ENCODE measurements around the gene KLF15. TPM values are rescaled to one million over a fixed set of nuclear protein-coding genes. Genes with fewer than 3 reads are reported as not detected.

Gene KLF15
- total RNA-seq, 1 experiment from 2014 or later = 3.3 TPM

DNA sequence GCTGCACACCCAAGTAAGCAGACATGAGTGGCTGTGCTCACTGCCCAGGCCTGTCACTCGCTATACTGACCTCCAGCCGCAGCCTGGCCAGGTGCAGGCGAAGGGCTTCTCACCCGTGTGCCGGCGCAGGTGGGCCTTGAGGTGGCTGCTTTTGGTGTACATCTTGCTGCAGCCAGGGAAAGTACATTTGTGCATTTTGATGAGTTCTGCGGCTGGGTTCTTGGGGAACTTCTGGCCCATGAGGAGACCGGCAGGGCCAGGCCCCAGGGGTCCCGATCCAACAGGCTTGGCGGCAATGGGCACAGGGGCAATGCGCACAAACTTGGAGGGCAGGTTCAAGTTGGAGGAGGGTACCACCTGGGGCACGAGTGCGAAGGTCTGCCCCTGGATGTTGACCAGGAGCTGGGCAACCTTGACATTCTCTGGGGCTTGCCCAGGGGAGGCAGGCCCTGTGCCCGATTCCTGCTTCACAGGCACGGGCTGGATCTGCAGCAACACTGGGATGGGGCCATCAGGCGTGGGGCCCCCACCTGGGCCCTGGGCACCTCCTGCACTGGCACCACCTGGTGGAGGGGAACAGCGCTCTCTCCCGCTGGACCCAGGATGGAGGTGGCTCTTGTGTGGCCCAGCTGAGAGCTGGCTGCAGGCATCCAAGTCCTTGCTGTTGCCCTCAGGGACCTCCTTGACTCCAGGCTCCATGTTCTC lies 5.3 kb downstream of the KLF15 start:
- DNase-seq (ENCODE audit: low read depth, low spot score) (no peak), ATAC-seq (no peak)
- Histone ChIP-seq H2AFZ (ENCODE audit: low read depth, low read length, poor library complexity, severe bottlenecking) (no peak overlapping the region), H3K4me3 (replicated peaks in 1 of 2; ENCODE audit: low read depth in 1 of 2, low read length in 2 of 2) (no peak overlapping the region), H3K36me3 (ENCODE audit: control insufficient read depth in 1 of 2, insufficient read depth in 2 of 2, low read length in 2 of 2) (no peaks in the 10 kb centered on the region), H3K9me2 (ENCODE audit: insufficient read depth) (no peaks in the 10 kb centered on the region), H3K79me2 (ENCODE audit: insufficient read depth, low read length) (no peaks in the 10 kb centered on the region), H3K4me1 (ENCODE audit: control insufficient read depth in 1 of 2, insufficient read depth in 2 of 2, low read length in 2 of 2) (peaks cover 5 to 18% of the 10 kb centered on the region in 2 experiments; a peak in 3 of 4 replicates), H3K27ac (ENCODE audit: low read depth, low read length) (no peak overlapping the region), H3K9ac (ENCODE audit: low read length) (no peak overlapping the region), H3K4me2 (ENCODE audit: low read length) (no peak overlapping the region), H4K20me1 (ENCODE audit: insufficient read depth) (no peaks in the 10 kb centered on the region), H3K27me3 (ENCODE audit: insufficient read depth, low read length) (no peaks in the 10 kb centered on the region), H3K9me3 (ENCODE audit: control insufficient read depth in 1 of 2, insufficient read depth in 1 of 2, low read depth in 1 of 2, low read length in 2 of 2) (no peaks in the 10 kb centered on the region)
- POLR2A ChIA-PET = no interaction called here
- CTCF ChIA-PET = no interaction called here
- RAD21 ChIA-PET (ENCODE audit: low non-redundant PET in 1 of 2, low total read pairs in 2 of 2, uncharacterized antibody in 2 of 2, unreplicated experiment in 2 of 2) = no interaction called here
- no peak for TF ChIP-seq SIN3A (IDR thresholded peaks at IDR 0.05; ENCODE audit: low read depth)
- TF ChIP-seq, protein P1, sequence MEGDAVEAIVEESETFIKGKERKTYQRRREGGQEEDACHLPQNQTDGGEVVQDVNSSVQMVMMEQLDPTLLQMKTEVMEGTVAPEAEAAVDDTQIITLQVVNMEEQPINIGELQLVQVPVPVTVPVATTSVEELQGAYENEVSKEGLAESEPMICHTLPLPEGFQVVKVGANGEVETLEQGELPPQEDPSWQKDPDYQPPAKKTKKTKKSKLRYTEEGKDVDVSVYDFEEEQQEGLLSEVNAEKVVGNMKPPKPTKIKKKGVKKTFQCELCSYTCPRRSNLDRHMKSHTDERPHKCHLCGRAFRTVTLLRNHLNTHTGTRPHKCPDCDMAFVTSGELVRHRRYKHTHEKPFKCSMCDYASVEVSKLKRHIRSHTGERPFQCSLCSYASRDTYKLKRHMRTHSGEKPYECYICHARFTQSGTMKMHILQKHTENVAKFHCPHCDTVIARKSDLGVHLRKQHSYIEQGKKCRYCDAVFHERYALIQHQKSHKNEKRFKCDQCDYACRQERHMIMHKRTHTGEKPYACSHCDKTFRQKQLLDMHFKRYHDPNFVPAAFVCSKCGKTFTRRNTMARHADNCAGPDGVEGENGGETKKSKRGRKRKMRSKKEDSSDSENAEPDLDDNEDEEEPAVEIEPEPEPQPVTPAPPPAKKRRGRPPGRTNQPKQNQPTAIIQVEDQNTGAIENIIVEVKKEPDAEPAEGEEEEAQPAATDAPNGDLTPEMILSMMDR (IDR thresholded peaks at IDR 0.05 in 2 of 3, conservative IDR thresholded peaks at IDR 0.05 in 1 of 3; ENCODE audit: borderline replicate concordance in 1 of 3, insufficient read depth in 1 of 3, low read depth in 2 of 3, low read length in 2 of 3) = peak in 2 of 3 experiments; percentile 49 to 51; a peak in 4 of 6 replicates
- intact Hi-C loops (cut with micrococcal nuclease) = no loop called here
- BruUV-seq (replicated peaks) = no TSS peak

DNA sequence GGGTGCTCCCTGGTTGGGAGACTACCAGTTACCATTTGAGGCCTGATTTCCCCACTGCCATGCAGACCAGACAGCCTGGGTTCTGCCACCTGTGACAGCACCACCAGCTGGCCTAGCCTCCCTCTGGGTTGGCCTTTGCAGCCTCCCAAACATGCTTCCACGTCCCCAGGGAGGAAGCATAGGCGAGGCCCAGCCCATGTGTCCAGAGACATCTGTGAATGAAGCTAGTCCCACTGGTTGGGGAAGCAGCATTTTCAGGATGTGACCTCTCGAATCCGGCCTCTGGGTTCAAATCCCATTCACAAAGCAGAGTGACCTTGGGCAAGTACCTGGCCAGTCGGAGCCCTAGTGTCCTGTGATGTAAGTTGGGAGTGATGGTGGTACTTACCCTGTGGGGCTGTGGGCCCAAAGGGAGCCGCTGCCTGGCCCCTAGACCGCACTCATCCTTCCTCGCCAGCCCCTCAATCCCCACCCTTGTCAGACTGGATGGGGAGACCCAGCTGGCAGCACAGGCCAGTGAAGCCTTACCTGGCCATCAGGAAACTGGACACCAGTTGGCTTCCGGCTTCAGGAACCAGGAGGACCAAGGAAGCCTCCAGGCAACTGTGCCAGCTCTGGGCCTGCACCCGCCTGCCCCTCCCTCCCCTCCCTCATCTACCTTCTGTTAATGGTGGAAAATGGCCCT lies 6.0 kb downstream of the KLF15 start:
- no peaks in the 10 kb centered on the region for H3K27me3 ChIP-seq (ENCODE audit: insufficient read depth, low read length)
- ChIA-PET CTCF (no interaction called here), RAD21 (ENCODE audit: low non-redundant PET in 1 of 2, low total read pairs in 2 of 2, uncharacterized antibody in 2 of 2, unreplicated experiment in 2 of 2) (no interaction called here), POLR2A (no interaction called here)
- H3K4me2 ChIP-seq (ENCODE audit: low read length) = no peak overlapping the region
- TF ChIP-seq ELF1 (IDR thresholded peaks at IDR 0.05; ENCODE audit: borderline replicate concordance, low read depth) (no peak), POLR2AphosphoS5 (IDR thresholded peaks at IDR 0.05; ENCODE audit: low read depth, low read length) (no peak), SIN3A (IDR thresholded peaks at IDR 0.05; ENCODE audit: low read depth) (no peak), ZNF274 (IDR thresholded peaks at IDR 0.05; ENCODE audit: low read depth, low read length) (no peak), EZH2phosphoT487 (IDR thresholded peaks at IDR 0.05; ENCODE audit: borderline replicate concordance) (no peak)
- TF ChIP-seq, protein P2, sequence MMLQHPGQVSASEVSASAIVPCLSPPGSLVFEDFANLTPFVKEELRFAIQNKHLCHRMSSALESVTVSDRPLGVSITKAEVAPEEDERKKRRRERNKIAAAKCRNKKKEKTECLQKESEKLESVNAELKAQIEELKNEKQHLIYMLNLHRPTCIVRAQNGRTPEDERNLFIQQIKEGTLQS (IDR thresholded peaks at IDR 0.05) = no peak
- H3K79me2 ChIP-seq (ENCODE audit: insufficient read depth, low read length) = no peaks in the 10 kb centered on the region
- peaks cover 5 to 11% of the 10 kb centered on the region in 2 experiments; a peak in 3 of 4 replicates for H3K4me1 ChIP-seq (ENCODE audit: control insufficient read depth in 1 of 2, insufficient read depth in 2 of 2, low read length in 2 of 2)
- no peaks in the 10 kb centered on the region for H3K9me3 ChIP-seq (ENCODE audit: control insufficient read depth in 1 of 2, insufficient read depth in 1 of 2, low read depth in 1 of 2, low read length in 2 of 2)
- ATAC-seq (no peak), DNase-seq (ENCODE audit: low read depth, low spot score) (no peak)
- BruUV-seq (replicated peaks) = no TSS peak
- H2AFZ ChIP-seq (ENCODE audit: low read depth, low read length, poor library complexity, severe bottlenecking) = no peak overlapping the region
- H3K27ac ChIP-seq (ENCODE audit: low read depth, low read length) = no peak overlapping the region
- no peaks in the 10 kb centered on the region for H3K36me3 ChIP-seq (ENCODE audit: control insufficient read depth in 1 of 2, insufficient read depth in 2 of 2, low read length in 2 of 2)
- H3K9ac ChIP-seq (ENCODE audit: low read length) = no peak overlapping the region
- intact Hi-C loops (cut with micrococcal nuclease) = no loop called here
- no peak overlapping the region for H3K4me3 ChIP-seq (replicated peaks in 1 of 2; ENCODE audit: low read depth in 1 of 2, low read length in 2 of 2)
- H3K9me2 ChIP-seq (ENCODE audit: insufficient read depth) = no peaks in the 10 kb centered on the region
- H4K20me1 ChIP-seq (ENCODE audit: insufficient read depth) = no peaks in the 10 kb centered on the region

Data from HCT116 (cell line).